H9 (cell line): ENCODE data around the gene CENPO. TPM values are rescaled to one million over a fixed set of nuclear protein-coding genes. Genes with fewer than 3 reads are reported as not detected.

ENCODE experiments used
- DNase-seq: peaks from one replicate; pipeline ENCODE4 v3.0.0-alpha.2; 2017
- H2AFZ ChIP-seq: one replicate; pipeline ENCODE4 v1.6.1; 2013; ENCODE audit warnings: mild to moderate bottlenecking, low read length, control low read depth, moderate library complexity
- H2AK5ac ChIP-seq: 2 replicates; pipeline ENCODE4 v1.6.1; 2013; ENCODE audit warnings: low read length, control low read depth, mixed read lengths; ENCODE audit not compliant: insufficient read length
- H2BK120ac ChIP-seq: one replicate; pipeline ENCODE4 v1.6.1; 2013; ENCODE audit warnings: low read depth, mild to moderate bottlenecking, low read length, control low read depth, inconsistent platforms; ENCODE audit not compliant: poor library complexity, severe bottlenecking
- H2BK12ac ChIP-seq: 2 replicates; pipeline ENCODE4 v1.6.1; 2013; ENCODE audit warnings: low read length, control low read depth, mixed read lengths, low read depth; ENCODE audit not compliant: insufficient read length
- H2BK15ac ChIP-seq: 2 replicates; pipeline ENCODE4 v1.6.1; 2013; ENCODE audit warnings: low read depth, low read length, control low read depth
- H2BK20ac ChIP-seq: one replicate; pipeline ENCODE4 v1.6.1; 2013; ENCODE audit warnings: low read depth, mild to moderate bottlenecking, low read length, control low read depth, inconsistent platforms; ENCODE audit not compliant: poor library complexity, severe bottlenecking
- H2BK5ac ChIP-seq: 2 replicates; pipeline ENCODE4 v1.6.1; 2013; ENCODE audit warnings: low read length, control low read depth, mixed read lengths; ENCODE audit not compliant: insufficient read length
- H3K14ac ChIP-seq: 2 replicates; pipeline ENCODE4 v1.6.1; 2013; ENCODE audit warnings: low read length, control low read depth; ENCODE audit not compliant: insufficient read depth
- H3K18ac ChIP-seq: 2 replicates; pipeline ENCODE4 v1.6.1; 2013; ENCODE audit warnings: low read depth, mild to moderate bottlenecking, mixed read lengths, low read length, control low read depth; ENCODE audit not compliant: insufficient read length
- H3K23ac ChIP-seq: 2 replicates; pipeline ENCODE4 v1.6.1; 2013; ENCODE audit warnings: low read length, control low read depth, mixed read lengths, low read depth; ENCODE audit not compliant: insufficient read length
- H3K23me2 ChIP-seq: 2 replicates; pipeline ENCODE4 v1.6.1; 2013; ENCODE audit warnings: low read depth, mild to moderate bottlenecking, mixed read lengths, low read length, control low read depth; ENCODE audit not compliant: insufficient read length, poor library complexity, severe bottlenecking
- H3K27ac ChIP-seq: 2 replicates; pipeline ENCODE4 v1.5.1; 2013; ENCODE audit warnings: low read length, control low read depth, mixed read lengths, low read depth; ENCODE audit not compliant: insufficient read length
- H3K27me3 ChIP-seq: 2 replicates; pipeline ENCODE4 v1.6.1; 2013; ENCODE audit warnings: low read length, control low read depth, inconsistent platforms; ENCODE audit not compliant: insufficient read depth
- H3K4ac ChIP-seq: 2 replicates; pipeline ENCODE4 v1.6.1; 2013; ENCODE audit warnings: low read depth, mild to moderate bottlenecking, control low read depth, inconsistent platforms, low read length, moderate library complexity
- H3K4me1 ChIP-seq: 2 replicates; pipeline ENCODE4 v1.6.1; 2013; ENCODE audit warnings: low read length, control low read depth, inconsistent platforms; ENCODE audit not compliant: insufficient read depth
- H3K4me2 ChIP-seq: 2 replicates; pipeline ENCODE4 v1.6.1; 2013; ENCODE audit warnings: low read length, control low read depth, mixed read lengths; ENCODE audit not compliant: insufficient read length, insufficient read depth
- H3K56ac ChIP-seq: 2 replicates; pipeline ENCODE4 v1.6.1; 2013; ENCODE audit warnings: low read depth, mild to moderate bottlenecking, mixed read lengths, low read length, control low read depth; ENCODE audit not compliant: insufficient read length
- H3K79me1 ChIP-seq: 2 replicates; pipeline ENCODE4 v1.6.1; 2013; ENCODE audit warnings: low read depth, mild to moderate bottlenecking, moderate library complexity, low read length, control low read depth, inconsistent platforms; ENCODE audit not compliant: insufficient read depth, poor library complexity, severe bottlenecking
- H3K79me2 ChIP-seq: 2 replicates; pipeline ENCODE4 v1.6.1; 2013; ENCODE audit warnings: low read length, control low read depth, inconsistent platforms; ENCODE audit not compliant: insufficient read depth
- H3K9ac ChIP-seq: 2 replicates; pipeline ENCODE4 v1.6.1; 2013; ENCODE audit warnings: low read length, control low read depth, mixed read lengths; ENCODE audit not compliant: insufficient read length; ENCODE audit errors: extremely low read depth
- H3K9me3 ChIP-seq: one replicate; pipeline ENCODE4 v1.6.1; 2013; ENCODE audit warnings: low read depth, low read length, inconsistent platforms; ENCODE audit not compliant: control insufficient read depth
- H3T11ph ChIP-seq: one replicate; pipeline ENCODE4 v1.6.1; 2013; ENCODE audit warnings: mild to moderate bottlenecking, low read length, control low read depth, inconsistent platforms
- H4K20me1 ChIP-seq: one replicate; pipeline ENCODE4 v1.6.1; 2013; ENCODE audit not compliant: control insufficient read depth, insufficient read length, insufficient read depth
- H4K5ac ChIP-seq: 2 replicates; pipeline ENCODE4 v1.6.1; 2013; ENCODE audit warnings: low read depth, mild to moderate bottlenecking, mixed read lengths, low read length, control low read depth; ENCODE audit not compliant: insufficient read length
- H4K8ac ChIP-seq: replicated peaks from 2 replicates; pipeline ENCODE4 v1.6.1; 2013; ENCODE audit warnings: low read length, control low read depth, mixed read lengths, low read depth; ENCODE audit not compliant: insufficient read length
- H4K91ac ChIP-seq: 2 replicates; pipeline ENCODE4 v1.6.1; 2013; ENCODE audit warnings: low read depth, mild to moderate bottlenecking, moderate library complexity, mixed read lengths, low read length, control low read depth; ENCODE audit not compliant: insufficient read length
- H3K27ac Mint-ChIP-seq, 3 experiments: 2 replicates in 2 of 3; 3 replicates in 1 of 3; pipeline ENCODE4 v1.8.0; 2020 to 2021; ENCODE audit warnings: mixed read lengths in 3 of 3, mild to moderate bottlenecking in 1 of 3, moderate library complexity in 1 of 3
- H3K27me3 Mint-ChIP-seq: 2 replicates; pipeline ENCODE4 v1.8.0; 2021; ENCODE audit warnings: low read depth, mild to moderate bottlenecking, moderate library complexity, mixed read lengths
- H3K36me3 Mint-ChIP-seq, 3 experiments: 2 replicates in 2 of 3; 3 replicates in 1 of 3; pipeline ENCODE4 v1.8.0; 2020 to 2021; ENCODE audit warnings: low read depth in 3 of 3, mixed read lengths in 3 of 3; ENCODE audit not compliant: insufficient read depth in 1 of 3
- H3K4me1 Mint-ChIP-seq, 2 experiments: 2 replicates each; pipeline ENCODE4 v1.8.0; 2020; ENCODE audit warnings: mixed read lengths in 2 of 2
- H3K4me3 Mint-ChIP-seq, 2 experiments: 2 replicates in 1 of 2; 3 replicates in 1 of 2; pipeline ENCODE4 v1.8.0; 2020 to 2021; ENCODE audit warnings: mild to moderate bottlenecking in 2 of 2, mixed read lengths in 2 of 2, moderate library complexity in 1 of 2
- H3K9me3 Mint-ChIP-seq, 2 experiments: 2 replicates in 1 of 2; 3 replicates in 1 of 2; pipeline ENCODE4 v1.8.0; 2020; ENCODE audit warnings: mild to moderate bottlenecking in 2 of 2, mixed read lengths in 2 of 2, moderate library complexity in 1 of 2
- WGBS: extraction: QIAGEN DNeasy Blood & Tissue Kit; methylation state at CpG from one replicate; pipeline ENCODE4 v1.1.7; 2013; ENCODE audit warnings: missing lambda C conversion rate, low lambda C conversion rate, mixed read lengths; ENCODE audit not compliant: insufficient read length; ENCODE audit errors: extremely low coverage; 5-methylcytosine and 5-hydroxymethylcytosine counted together
- total RNA-seq: library from RNA; stranded (reverse); gene quantifications from 2 replicates; pipeline ENCODE4 v1.2.1, GENCODE V29; 2021
- TF ChIP-seq, protein P1 (sequence below): fragments of 200-600 bp; sonication (generic); conservative IDR thresholded peaks from 3 replicates; pipeline ENCODE4 v1.8.0; 2021; ENCODE audit warnings: antibody characterized with exemption, mild to moderate bottlenecking

The CENPO gene
- total RNA-seq, 1 experiment from 2014 or later = 49.5 TPM

- TF ChIP-seq, protein P1, sequence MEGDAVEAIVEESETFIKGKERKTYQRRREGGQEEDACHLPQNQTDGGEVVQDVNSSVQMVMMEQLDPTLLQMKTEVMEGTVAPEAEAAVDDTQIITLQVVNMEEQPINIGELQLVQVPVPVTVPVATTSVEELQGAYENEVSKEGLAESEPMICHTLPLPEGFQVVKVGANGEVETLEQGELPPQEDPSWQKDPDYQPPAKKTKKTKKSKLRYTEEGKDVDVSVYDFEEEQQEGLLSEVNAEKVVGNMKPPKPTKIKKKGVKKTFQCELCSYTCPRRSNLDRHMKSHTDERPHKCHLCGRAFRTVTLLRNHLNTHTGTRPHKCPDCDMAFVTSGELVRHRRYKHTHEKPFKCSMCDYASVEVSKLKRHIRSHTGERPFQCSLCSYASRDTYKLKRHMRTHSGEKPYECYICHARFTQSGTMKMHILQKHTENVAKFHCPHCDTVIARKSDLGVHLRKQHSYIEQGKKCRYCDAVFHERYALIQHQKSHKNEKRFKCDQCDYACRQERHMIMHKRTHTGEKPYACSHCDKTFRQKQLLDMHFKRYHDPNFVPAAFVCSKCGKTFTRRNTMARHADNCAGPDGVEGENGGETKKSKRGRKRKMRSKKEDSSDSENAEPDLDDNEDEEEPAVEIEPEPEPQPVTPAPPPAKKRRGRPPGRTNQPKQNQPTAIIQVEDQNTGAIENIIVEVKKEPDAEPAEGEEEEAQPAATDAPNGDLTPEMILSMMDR = no peak
- Histone ChIP-seq H2AFZ (no peak overlapping the region), H2BK5ac (no peak overlapping the region), H2BK15ac (no peak overlapping the region), H3K4ac (no peak overlapping the region), H2AK5ac (no peak overlapping the region), H3K4me2 (no peak overlapping the region), H4K20me1 (no peaks in the 10 kb centered on the region), H3K27me3 (no peaks in the 10 kb centered on the region), H4K91ac (no peak overlapping the region), H3T11ph (no peak overlapping the region), H2BK20ac (no peak overlapping the region), H3K4me1 (peaks cover 2% of the 10 kb centered on the region; the same call in 1 of the 2 replicates), H3K79me2 (no peaks in the 10 kb centered on the region), H3K18ac (no peak overlapping the region), H3K9me3 (no peaks in the 10 kb centered on the region), H3K23ac (no peak overlapping the region), H3K14ac (no peak overlapping the region), H2BK12ac (no peak overlapping the region), H2BK120ac (no peak overlapping the region), H3K9ac (no peak overlapping the region), H4K8ac (no peak overlapping the region), H4K5ac (no peak overlapping the region), H3K79me1 (no peaks in the 10 kb centered on the region), H3K56ac (no peak overlapping the region), H3K27ac (no peak overlapping the region), H3K23me2 (no peaks in the 10 kb centered on the region)
- Mint-ChIP-seq H3K27ac (no peak overlapping the region; a peak in 1 of 7 replicates), H3K36me3 (peaks cover 41 to 46% (median 44%) of the 10 kb centered on the region in 3 experiments), H3K9me3 (peaks cover 0 to 7% of the 10 kb centered on the region in 2 experiments; a peak in 3 of 5 replicates), H3K27me3 (no peaks in the 10 kb centered on the region; the same call in none of the 2 replicates), H3K4me1 (peaks cover 22 to 26% of the 10 kb centered on the region in 2 experiments), H3K4me3 (no peak overlapping the region)
- DNase-seq = no peak
- WGBS = no CpG with 5 or more reads among the region's 9 CpGs
Measured at GRCh38 chr2:24836706-24837105, 43.5 kb downstream of the CENPO start.
